Fibroblast of skin of scalp (primary cell): ENCODE results near the gene USP7.

ENCODE experiments used
- DNase-seq: peaks from one replicate; pipeline ENCODE4 v3.0.0-alpha.2; 2013

USP7 gene

DNA sequence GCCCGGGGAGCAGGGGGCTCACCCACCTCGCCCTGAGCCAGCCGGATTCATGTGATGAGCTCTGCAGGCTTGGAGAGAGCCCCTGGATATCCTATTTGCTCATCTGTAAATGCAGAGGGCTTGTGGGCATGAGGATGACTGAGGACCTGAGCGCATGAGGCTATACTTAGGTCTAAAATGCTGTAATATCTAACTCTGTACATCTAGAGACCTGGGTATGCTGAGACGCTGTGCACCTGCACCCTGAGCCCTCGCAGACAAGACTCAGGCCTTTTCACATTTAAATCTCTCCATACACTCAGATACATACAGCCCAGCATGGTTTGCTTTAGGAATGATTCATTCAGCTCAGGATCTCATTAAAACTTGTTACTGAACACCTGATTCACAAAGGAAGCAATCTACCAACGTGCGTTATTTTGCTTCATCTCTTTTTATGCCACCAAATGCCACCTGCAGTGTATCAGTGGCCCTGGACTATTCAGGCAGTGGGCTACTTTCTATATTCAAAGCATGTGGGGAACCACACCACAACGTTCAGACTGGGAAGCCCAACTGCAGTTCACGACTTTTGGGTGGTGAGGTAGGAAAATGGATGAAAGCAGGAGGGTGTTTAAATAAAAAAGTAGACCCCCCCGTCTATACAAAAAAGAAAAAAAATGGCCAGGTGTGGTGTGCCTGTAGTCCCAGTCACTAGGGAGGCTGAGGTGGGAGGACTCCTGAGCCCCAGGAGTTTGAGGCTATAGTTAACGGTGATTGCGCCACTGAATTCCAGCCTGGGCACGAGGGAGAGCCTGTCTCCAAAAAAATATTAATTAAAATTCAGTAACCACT, 12.0 kb downstream of the USP7 start:
- no peak for DNase-seq

GRCh38 chr16:8950580-8951077, 13.1 kb downstream of the USP7 start:
- peak; percentile 64 for DNase-seq

- peak; percentile 31 for DNase-seq
Observed at GRCh38 chr16:8949536-8950418, 13.9 kb downstream of the USP7 start.

DNA sequence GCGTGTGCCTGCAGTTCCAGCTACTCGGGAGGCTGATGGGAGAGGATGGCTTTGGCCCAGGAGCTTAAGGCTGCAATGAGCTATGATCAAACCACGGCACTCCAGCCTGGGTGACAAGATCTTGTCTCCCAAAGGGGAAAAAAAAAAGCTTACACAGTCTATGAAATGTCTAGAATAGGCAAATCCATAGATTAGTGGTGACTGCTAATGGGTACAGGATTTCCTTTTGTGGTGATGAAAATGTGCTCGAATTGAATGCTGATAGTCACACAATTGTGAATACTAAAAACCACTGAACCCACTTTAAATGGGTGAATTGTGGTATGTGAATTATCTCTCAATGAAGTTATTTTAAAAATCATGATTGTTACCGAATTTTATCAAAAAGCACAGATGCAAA, 14.9 kb downstream of the USP7 start:
- no peak for DNase-seq

- no peak for DNase-seq
Observed at GRCh38 chr16:8948069-8948593, 15.6 kb downstream of the USP7 start.

- DNase-seq = no peak
Observed at GRCh38 chr16:8946544-8946943, 17.2 kb downstream of the USP7 start.

- no peak for DNase-seq
Observed at GRCh38 chr16:8945626-8946296, 17.9 kb downstream of the USP7 start.

DNA sequence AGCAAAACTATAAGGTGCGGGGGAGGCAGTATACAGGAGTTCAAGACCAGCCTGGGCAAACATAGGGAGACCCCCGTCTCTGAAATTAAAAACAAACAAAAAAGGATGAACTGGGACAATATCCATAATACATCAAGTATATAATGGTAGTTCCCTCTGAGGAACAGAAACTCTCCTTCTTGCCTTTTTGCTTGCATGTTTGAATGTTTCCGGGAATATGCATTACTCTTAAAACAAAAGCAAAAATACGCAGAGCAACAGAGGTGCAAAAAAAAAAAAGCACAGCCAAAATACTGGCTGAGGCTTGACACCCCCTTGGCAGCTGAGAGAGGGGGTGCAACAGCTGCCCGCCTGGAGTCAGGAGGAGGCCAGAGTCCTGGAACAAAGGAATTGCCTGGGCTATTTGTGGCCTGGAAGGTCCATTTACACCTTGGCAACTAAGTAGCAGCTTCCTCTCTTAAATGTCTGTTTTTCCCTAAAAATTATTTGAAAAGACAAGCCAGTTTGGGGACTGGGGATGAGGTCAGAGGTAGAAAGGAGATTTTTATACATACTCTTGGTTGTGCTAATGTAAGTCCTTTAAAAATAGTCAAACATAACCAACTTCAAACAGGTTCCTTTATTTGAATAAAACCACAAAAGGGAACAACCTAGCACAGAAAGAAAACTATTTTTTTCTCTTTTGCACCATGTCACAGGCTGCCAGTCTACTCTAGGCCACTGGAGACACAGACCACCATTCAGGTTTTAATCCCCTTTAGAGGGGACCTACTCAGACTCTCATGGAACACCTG, 19.5 kb downstream of the USP7 start:
- DNase-seq = no peak

DNA sequence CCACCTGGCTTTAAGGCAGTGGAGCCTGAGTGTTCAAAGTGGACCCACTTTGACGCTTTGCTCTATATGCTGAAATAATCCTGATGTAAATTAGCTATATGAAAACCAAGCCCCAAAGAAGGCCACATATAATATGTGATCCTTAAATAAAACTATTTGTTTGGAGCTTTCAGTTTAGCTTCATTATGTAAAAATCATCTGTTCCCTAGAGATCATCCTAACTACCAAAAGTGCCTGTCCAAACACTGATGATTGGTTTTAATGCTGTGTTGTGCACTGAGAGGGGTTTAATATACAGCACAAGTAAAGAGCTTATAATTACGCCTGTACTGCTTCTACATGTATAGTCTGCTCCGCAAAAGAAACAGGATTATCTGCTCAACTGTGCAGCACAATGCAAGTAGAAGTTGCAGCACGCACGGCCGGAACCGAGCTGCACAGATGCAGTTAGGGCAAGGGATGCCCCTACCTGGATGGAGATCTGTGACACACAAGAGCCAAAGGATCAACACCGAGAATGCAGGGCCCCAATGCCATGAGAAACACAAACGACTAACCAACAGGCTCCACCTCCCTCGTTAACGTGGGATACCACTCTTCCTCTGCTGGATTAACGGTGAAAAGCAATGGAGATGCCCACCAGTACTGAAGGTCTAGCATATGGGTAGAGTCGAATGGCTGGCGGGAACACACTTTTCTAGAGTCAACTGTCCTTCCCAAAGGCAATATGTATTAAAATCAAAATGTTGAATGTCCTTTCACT, 20.5 kb downstream of the USP7 start:
- DNase-seq = no peak

- DNase-seq = no peak
Observed at GRCh38 chr16:8941718-8942344, 21.9 kb downstream of the USP7 start.

GRCh38 chr16:8937803-8938202, 25.9 kb downstream of the USP7 start:
- no peak for DNase-seq

GRCh38 chr16:8936421-8936820, 27.3 kb downstream of the USP7 start:
- peak; percentile 50 for DNase-seq

DNA sequence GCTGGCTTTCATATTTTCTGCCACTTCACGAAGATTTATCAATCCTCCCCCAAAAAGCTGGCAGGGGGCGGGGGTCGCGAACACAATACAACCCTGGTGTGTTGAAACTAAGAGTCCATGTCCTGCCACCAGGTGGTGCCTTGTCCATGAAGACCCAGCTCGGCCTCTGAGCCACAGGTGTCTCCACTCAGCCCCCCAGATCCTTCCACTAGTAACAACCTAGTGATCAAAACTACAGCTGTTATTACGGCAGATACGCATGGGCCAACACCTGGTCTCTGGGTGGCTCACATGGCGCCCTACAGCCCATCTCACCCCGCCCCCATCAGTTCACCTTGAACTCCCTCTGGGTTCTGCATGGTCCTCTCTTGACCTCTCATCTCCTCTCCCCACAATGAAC, 27.7 kb downstream of the USP7 start:
- DNase-seq = no peak

GRCh38 chr16:8934601-8935000, 29.1 kb downstream of the USP7 start:
- no peak for DNase-seq

GRCh38 chr16:8931859-8932258, 31.8 kb downstream of the USP7 start:
- DNase-seq = peak; percentile 57

- no peak for DNase-seq
Observed at GRCh38 chr16:8929086-8929748, 34.5 kb downstream of the USP7 start.

DNA sequence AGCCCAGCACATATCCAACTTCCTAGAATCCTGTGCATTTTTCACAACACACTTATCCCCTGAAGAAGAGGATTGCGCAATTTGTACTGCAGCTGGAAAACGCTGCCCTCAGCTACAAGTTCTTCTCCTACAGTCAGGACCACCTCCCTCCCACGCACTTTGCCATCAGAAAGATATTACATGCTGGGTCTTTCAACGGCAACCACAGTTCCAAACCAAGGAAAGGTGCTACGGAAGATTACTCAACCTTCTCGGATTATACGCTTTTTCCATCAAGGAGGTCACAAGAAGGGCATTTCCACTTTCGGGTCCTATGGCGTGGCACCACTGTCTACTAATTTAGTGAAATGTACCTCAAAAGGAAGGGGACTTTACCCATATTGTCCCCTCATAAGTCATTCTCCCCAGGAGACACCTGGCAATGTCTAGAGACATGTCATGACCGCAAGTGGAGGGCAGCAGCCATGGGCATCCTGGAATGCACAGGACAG, 35.2 kb downstream of the USP7 start:
- DNase-seq = no peak

DNA sequence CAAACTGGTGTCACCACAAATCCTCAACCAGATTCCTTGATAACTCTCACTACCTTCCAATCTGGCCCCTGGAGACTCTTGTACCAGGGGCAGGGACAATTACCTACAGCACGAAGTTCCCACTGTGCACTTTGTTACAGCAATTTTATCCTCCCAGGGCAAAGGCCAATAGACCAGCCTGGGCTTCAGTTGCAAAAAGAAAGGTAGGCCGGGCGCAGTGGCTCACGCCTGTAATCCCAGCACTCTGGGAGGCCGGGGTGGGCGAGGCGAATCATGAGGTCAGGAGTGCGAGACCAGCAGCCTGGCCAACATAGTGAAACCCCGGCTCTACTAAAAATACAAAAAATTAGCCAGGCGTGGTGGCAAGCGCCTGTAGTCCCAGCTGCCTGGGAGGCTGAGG, 36.9 kb downstream of the USP7 start:
- no peak for DNase-seq

GRCh38 chr16:8925455-8925854, 38.3 kb downstream of the USP7 start:
- DNase-seq = no peak

- DNase-seq = no peak
Observed at GRCh38 chr16:8924214-8924613, 39.5 kb downstream of the USP7 start.
